GM12874 (cell line): ENCODE results near the gene TSHZ1.

Experiments used
- TF ChIP-seq, protein P1 (sequence below): IDR thresholded peaks from 2 replicates; pipeline ENCODE4 v1.5.1; 2011; ENCODE audit warnings: low read depth, mild to moderate bottlenecking, control low read depth, low read length, moderate library complexity; ENCODE audit not compliant: insufficient read depth

Gene TSHZ1

DNA sequence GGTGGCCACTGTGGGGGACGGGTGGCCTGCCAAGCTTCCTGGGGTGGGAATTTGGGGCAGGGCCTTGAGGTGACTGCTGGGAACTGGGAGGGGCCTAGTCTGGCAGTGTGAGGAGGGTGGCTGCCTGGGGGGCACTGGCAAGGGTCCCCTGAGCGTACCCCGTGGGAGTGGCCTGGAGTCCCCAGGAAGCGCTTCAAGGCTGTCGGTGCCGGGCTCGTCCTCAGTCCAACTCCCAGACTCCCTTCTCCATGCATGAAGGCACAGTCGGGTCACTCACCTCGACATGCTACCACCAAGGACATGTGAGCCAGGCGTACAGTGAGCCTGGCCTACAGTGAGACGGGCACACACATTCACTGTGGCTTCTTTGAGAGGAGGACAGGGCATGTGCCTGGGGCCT is 111.6 kb downstream of the TSHZ1 start:
- TF ChIP-seq, protein P1, sequence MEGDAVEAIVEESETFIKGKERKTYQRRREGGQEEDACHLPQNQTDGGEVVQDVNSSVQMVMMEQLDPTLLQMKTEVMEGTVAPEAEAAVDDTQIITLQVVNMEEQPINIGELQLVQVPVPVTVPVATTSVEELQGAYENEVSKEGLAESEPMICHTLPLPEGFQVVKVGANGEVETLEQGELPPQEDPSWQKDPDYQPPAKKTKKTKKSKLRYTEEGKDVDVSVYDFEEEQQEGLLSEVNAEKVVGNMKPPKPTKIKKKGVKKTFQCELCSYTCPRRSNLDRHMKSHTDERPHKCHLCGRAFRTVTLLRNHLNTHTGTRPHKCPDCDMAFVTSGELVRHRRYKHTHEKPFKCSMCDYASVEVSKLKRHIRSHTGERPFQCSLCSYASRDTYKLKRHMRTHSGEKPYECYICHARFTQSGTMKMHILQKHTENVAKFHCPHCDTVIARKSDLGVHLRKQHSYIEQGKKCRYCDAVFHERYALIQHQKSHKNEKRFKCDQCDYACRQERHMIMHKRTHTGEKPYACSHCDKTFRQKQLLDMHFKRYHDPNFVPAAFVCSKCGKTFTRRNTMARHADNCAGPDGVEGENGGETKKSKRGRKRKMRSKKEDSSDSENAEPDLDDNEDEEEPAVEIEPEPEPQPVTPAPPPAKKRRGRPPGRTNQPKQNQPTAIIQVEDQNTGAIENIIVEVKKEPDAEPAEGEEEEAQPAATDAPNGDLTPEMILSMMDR = no peak

DNA sequence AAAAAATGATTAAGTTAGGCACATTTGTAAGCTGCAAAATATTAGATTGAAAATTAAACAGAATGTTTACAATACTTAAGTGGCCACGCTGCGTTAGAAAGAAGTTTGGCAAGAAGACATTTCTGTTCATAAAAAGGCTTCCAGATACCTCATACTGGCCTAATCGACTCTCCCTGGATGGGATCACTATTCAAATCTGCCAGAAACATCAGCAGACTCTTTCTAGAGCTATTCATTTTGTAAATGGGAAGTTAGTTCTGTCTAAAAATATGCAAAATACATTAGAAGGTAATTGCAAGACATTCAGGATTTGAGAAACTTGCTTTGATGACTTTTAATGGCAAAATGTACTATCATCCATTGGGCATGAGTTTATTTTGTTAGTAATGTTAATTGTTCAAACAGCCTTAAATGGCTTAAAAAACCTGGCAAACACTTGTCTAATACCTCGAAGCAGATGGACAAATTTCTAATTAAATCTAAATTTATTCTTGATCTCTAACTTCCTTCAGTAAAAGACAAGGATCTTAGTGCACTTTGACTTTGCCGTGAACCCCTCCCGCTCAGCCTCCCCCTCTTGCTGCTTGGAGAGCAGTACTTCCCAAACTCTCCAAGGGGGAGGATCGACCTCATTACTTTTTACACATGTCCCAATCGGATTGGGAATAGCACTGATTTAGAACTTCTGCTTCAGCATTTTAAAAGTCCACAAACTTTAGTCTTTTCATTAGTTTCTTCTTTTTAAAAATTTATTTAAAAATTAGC is 113.4 kb downstream of the TSHZ1 start:
- TF ChIP-seq, protein P1 = no peak

DNA sequence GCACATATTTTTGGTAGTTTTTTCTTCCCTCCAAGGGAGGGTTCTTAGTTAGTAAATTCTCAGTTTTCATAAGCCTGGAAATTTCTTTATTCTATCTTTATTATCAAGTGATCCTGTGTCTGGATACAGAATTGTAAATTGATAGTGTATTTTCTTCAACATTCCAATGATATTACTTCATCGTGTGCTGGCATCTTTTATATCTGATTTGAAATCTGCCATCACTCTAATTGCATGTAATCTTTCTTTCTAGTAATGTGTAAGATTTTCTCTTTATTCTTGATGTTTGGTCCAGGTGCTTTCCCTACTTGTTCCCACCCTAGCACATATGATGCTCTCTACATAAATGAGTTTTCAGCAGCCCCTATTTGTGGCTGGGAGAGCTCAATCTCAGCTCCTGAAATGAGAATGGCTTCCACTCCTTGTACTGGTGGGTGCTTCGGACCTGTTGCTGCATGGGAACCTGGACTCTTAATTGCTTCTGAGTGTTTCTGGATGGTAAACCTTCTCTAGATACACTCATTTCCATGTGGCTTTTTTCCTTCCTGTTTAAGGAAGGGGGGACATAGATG is 114.2 kb downstream of the TSHZ1 start:
- TF ChIP-seq, protein P1 = no peak

DNA sequence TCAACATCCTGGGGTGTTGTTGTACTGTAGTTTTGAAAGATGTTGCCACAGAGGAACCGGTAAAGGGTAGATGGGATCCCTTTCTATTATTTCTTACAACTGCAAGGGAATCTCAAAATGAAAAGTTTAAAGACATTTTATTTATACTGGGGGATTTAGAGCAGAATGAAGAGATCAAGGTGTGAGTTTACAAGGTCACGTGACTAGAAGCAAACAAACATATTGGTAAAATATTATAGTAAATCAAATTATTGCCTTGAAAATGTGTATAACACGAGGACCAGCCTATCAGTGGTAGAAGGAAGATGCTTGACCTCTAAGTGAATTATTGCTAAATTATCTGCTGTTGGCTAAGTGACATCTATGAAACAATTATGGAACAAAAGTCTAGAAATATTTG is 119.7 kb downstream of the TSHZ1 start:
- TF ChIP-seq, protein P1 = no peak

DNA sequence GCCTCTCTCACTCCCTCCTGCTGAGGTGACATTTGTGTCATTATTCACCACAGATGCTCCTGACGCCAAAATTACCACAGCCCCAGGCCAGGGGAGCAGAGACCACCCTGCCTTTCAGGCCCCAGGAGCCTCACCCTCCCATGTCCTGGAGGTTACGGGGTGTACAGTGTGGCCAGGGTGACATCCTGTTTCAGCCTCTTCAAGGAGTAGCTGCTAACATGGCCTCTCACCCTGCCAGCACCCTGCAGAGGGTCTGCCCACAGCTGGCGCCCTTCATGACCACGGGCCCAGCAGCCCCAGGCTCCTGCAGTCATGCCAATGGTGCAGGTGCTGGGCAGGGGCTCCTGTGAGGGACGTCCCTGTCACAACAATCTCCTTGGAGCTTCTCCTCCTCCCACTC is 124.3 kb downstream of the TSHZ1 start:
- TF ChIP-seq, protein P1 = no peak

DNA sequence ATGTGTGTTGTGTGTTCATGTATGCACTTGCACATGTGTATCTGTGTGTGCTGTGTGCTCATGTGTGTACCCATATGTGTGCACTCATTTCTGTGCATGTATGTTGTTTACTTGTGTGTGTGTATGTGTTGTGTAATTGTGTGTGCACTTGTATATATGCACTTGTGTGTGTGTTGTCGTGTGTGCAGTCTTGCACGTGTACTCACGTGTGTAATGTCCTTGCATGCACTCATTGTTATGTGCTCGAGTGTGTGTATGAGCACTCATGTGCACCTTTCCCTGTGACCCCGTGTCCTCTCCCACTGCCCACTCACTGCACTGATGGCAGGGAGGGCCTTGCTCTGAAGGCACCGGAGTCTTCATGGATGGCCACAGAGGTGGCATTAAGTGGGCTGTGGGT is 124.9 kb downstream of the TSHZ1 start:
- TF ChIP-seq, protein P1 = no peak

DNA sequence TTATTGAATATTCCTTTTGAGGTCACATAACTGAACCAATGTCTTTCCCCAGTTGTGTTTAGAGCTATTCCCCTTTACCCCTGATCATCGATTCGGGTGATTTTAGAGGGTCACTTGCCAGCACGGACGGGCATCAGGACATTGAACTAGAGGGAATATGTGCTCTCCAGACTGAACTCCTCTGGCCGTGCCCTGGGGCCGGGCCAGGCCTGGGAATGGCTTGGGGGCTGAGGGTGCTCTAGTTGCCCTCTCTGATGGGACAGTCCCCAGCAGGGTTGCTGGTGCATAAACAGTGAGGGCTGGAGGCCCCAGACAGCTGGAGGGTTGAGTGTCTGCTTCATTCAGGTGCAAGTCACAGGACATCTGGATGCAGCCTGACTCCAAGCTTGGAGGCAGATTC is 126.2 kb downstream of the TSHZ1 start:
- TF ChIP-seq, protein P1 = no peak
